Mesendoderm (in vitro differentiated cells): Measurements from ENCODE around the gene HECA.
"Not testable (repeated sequence)": the region's sequence is repeated elsewhere in the genome, so short reads cannot be mapped to it uniquely, and the experiment has no call there.

Source experiments
- DNase-seq: peaks from one replicate; pipeline ENCODE4 v3.0.0; 2013
- H2AK5ac ChIP-seq: 2 replicates; pipeline ENCODE4 v1.6.1; 2013; ENCODE audit warnings: low read length, inconsistent platforms
- H2BK120ac ChIP-seq: 2 replicates; pipeline ENCODE4 v1.6.1; 2013; ENCODE audit warnings: low read depth, mild to moderate bottlenecking, low read length, moderate library complexity, mixed read lengths
- H2BK15ac ChIP-seq: replicated peaks from 2 replicates; pipeline ENCODE4 v1.6.1; 2013; ENCODE audit warnings: low read depth, mild to moderate bottlenecking, moderate library complexity
- H2BK5ac ChIP-seq: 2 replicates; pipeline ENCODE4 v1.6.1; 2013; ENCODE audit warnings: low read length, inconsistent platforms
- H3K18ac ChIP-seq: 2 replicates; pipeline ENCODE4 v1.6.1; 2013; ENCODE audit warnings: mild to moderate bottlenecking, low read length, mixed read lengths
- H3K23ac ChIP-seq: one replicate; pipeline ENCODE4 v1.6.1; 2013; ENCODE audit warnings: low read length
- H3K27ac ChIP-seq: 2 replicates; pipeline ENCODE4 v1.5.1; 2013; ENCODE audit warnings: low read depth, mild to moderate bottlenecking, inconsistent platforms, low read length, moderate library complexity
- H3K27me3 ChIP-seq: 2 replicates; pipeline ENCODE4 v1.6.1; 2013; ENCODE audit warnings: low read length, control low read depth, mild to moderate bottlenecking, inconsistent platforms; ENCODE audit not compliant: insufficient read depth, poor library complexity
- H3K36me3 ChIP-seq: 2 replicates; pipeline ENCODE4 v1.6.1; 2013; ENCODE audit warnings: low read length, inconsistent platforms; ENCODE audit not compliant: control insufficient read depth, insufficient read depth
- H3K4ac ChIP-seq: one replicate; pipeline ENCODE4 v1.6.1; 2013; ENCODE audit warnings: low read depth, mild to moderate bottlenecking, low read length, moderate library complexity
- H3K4me1 ChIP-seq: 2 replicates; pipeline ENCODE4 v1.6.1; 2013; ENCODE audit warnings: low read depth, low read length, inconsistent platforms; ENCODE audit not compliant: control insufficient read depth
- H3K4me2 ChIP-seq: 2 replicates; pipeline ENCODE4 v1.6.1; 2013; ENCODE audit warnings: low read length
- H3K4me3 ChIP-seq: 2 replicates; pipeline ENCODE4 v1.5.1; 2013; ENCODE audit warnings: mild to moderate bottlenecking, low read length
- H3K56ac ChIP-seq: one replicate; pipeline ENCODE4 v1.6.1; 2013; ENCODE audit warnings: low read length
- H3K79me1 ChIP-seq: 2 replicates; pipeline ENCODE4 v1.6.1; 2013; ENCODE audit warnings: low read length, inconsistent platforms
- H3K79me2 ChIP-seq: 2 replicates; pipeline ENCODE4 v1.6.1; 2013; ENCODE audit warnings: mild to moderate bottlenecking, low read length; ENCODE audit not compliant: control insufficient read depth, insufficient read depth
- H3K9ac ChIP-seq: 2 replicates; pipeline ENCODE4 v1.6.1; 2013; ENCODE audit warnings: low read length, inconsistent platforms
- H4K5ac ChIP-seq: one replicate; pipeline ENCODE4 v1.6.1; 2013; ENCODE audit warnings: low read length
- H4K8ac ChIP-seq: one replicate; pipeline ENCODE4 v1.6.1; 2013; ENCODE audit warnings: low read depth, mild to moderate bottlenecking, control low read depth, low read length, moderate library complexity
- WGBS: extraction: QIAGEN DNeasy Blood & Tissue Kit; methylation state at CpG from one replicate; pipeline ENCODE4 v1.1.7; 2013; ENCODE audit warnings: low lambda C conversion rate, missing lambda C conversion rate; ENCODE audit not compliant: insufficient coverage; ENCODE audit errors: extremely low coverage; 5-methylcytosine and 5-hydroxymethylcytosine counted together

Gene HECA

DNA sequence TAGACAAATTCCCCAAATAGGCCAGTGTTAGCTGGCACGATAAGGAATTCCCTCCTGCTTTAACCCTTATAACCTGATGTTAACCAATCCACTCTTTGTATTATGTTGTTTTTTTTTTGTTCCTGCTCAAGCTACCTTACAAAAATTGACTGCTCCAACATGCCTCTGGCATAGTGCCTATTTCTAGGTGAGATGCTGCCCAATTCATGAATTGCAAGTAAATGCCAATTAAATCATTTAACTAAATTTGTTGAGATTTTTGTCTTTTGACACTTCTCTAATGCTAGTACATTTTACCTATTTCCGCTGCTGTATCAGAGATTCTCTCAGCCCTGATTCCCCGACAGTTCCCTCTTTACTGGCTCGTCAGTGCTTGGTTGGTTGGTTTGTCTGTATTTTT lies 66.5 kb downstream of the HECA start:
- Histone ChIP-seq H3K23ac (no peak overlapping the region), H3K18ac (no peak overlapping the region), H3K79me2 (no peaks in the 10 kb centered on the region), H3K79me1 (no peaks in the 10 kb centered on the region), H3K27me3 (no peaks in the 10 kb centered on the region), H3K4me1 (no peaks in the 10 kb centered on the region), H3K4ac (no peak overlapping the region), H2BK5ac (no peak overlapping the region), H3K56ac (no peak overlapping the region), H4K8ac (no peak overlapping the region), H3K4me2 (no peak overlapping the region), H3K27ac (no peak overlapping the region), H2BK15ac (no peak overlapping the region), H3K9ac (no peak overlapping the region), H2BK120ac (no peak overlapping the region), H4K5ac (no peak overlapping the region), H3K36me3 (no peaks in the 10 kb centered on the region), H2AK5ac (no peak overlapping the region), H3K4me3 (no peak overlapping the region)
- DNase-seq: no peak
- WGBS: no CpG with 5 or more reads among the region's 4 CpGs

DNA sequence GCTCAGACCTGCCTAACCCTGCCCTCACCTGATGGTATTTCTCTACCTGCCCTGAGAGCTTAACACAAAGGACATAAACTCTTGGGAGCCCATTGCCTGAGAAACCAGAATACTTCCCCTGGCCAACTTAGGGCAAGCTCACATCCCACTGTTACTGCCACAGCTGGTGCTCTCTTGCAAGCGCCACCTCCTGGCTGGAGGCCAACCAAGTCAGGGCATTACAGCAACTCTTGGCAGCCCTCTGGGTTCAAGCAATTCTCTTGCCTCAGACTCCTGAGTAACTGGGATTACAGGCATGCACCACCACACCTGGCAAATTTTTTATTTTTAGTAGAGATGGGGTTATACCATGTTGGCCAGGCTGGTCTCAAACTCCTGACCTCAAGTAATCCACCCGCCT lies 70.1 kb downstream of the HECA start:
- Histone ChIP-seq H3K36me3 (no peaks in the 10 kb centered on the region), H3K23ac (no peak overlapping the region), H3K4me3 (no peak overlapping the region), H2BK120ac (no peak overlapping the region), H2AK5ac (no peak overlapping the region), H3K27me3 (no peaks in the 10 kb centered on the region), H3K56ac (no peak overlapping the region), H3K27ac (no peak overlapping the region), H2BK15ac (no peak overlapping the region), H2BK5ac (no peak overlapping the region), H3K79me2 (no peaks in the 10 kb centered on the region), H3K9ac (no peak overlapping the region), H3K4ac (no peak overlapping the region), H3K79me1 (no peaks in the 10 kb centered on the region), H4K8ac (no peak overlapping the region), H3K4me1 (no peaks in the 10 kb centered on the region), H3K4me2 (no peak overlapping the region), H3K18ac (no peak overlapping the region), H4K5ac (no peak overlapping the region)
- no CpG with 5 or more reads among the region's 2 CpGs for WGBS
- DNase-seq: no peak

DNA sequence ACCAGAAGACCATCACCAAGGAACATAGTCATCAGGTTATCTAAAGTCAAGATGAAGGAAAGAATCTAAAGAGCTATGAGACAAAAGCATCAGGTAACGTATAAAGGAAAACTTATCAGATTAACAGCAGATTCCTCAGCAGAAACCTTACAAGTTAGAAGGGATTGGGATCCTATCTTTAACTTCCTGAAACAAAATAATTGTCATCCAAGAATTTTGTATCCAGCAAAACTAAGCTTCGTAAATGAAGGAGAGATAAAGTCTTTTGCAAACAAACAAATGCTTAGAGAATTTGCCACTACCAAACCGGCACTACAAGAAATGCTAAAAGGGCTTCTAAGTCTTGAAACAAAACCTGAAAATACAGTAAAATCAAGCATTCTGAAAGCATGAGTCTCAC lies 71.0 kb downstream of the HECA start:
- Histone ChIP-seq H3K4me3 (no peak overlapping the region), H3K27me3 (no peaks in the 10 kb centered on the region), H2BK15ac (no peak overlapping the region), H4K5ac (no peak overlapping the region), H3K56ac (no peak overlapping the region), H4K8ac (no peak overlapping the region), H2BK120ac (no peak overlapping the region), H3K79me1 (no peaks in the 10 kb centered on the region), H3K36me3 (no peaks in the 10 kb centered on the region), H3K4me2 (no peak overlapping the region), H3K79me2 (no peaks in the 10 kb centered on the region), H3K23ac (no peak overlapping the region), H3K27ac (no peak overlapping the region), H3K4me1 (no peaks in the 10 kb centered on the region), H3K18ac (no peak overlapping the region), H2AK5ac (no peak overlapping the region), H3K4ac (no peak overlapping the region), H2BK5ac (no peak overlapping the region), H3K9ac (no peak overlapping the region)
- no peak for DNase-seq
- no CpG with 5 or more reads among the region's 3 CpGs for WGBS

DNA sequence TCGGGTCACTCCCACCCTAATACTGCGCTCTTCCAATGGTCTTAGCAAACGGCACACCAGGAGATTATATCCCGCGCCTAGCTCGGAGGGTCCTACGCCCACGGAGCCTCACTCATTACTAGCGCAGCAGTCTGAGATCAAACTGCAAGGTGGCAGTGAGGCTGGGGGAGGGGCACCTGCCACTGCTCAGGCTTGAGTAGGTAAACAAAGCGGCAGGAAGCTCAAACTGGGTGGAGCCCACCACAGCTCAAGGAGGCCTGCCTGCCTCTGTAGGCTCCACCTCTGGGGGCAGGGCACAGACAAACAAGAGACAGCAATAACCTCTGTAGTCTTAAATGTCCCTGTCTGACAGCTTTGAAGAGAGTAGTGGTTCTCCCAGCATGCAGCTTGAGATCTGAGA lies 75.9 kb downstream of the HECA start:
- H3K4me3 ChIP-seq, H4K8ac ChIP-seq, H2BK5ac ChIP-seq, DNase-seq, H3K4me2 ChIP-seq, H3K23ac ChIP-seq, H3K4ac ChIP-seq, H3K27ac ChIP-seq, H3K4me1 ChIP-seq, H4K5ac ChIP-seq, H3K79me1 ChIP-seq, H2AK5ac ChIP-seq, H3K36me3 ChIP-seq, H2BK15ac ChIP-seq, H2BK120ac ChIP-seq, H3K18ac ChIP-seq, H3K27me3 ChIP-seq, H3K79me2 ChIP-seq, H3K9ac ChIP-seq, H3K56ac ChIP-seq: not testable (repeated sequence)
- WGBS: no CpG with 5 or more reads among the region's 10 CpGs

DNA sequence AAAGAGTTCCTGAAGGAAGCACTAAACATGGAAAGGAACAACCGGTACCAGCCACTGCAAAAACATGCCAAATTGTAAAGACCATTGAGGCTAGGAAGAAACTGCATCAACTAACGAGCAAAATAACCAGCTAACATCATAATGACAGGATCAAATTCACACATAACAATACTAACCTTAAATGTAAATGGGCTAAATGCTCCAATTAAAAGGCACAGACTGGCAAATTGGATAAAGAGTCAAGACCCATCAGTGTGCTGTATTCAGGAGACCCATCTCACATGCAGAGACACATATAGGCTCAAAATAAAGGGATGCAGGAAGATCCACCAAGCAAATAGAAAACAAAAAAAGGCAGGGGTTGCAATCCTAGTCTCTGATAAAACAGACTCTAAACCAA lies 77.6 kb downstream of the HECA start:
- H4K5ac ChIP-seq, H3K4me3 ChIP-seq, H3K79me2 ChIP-seq, H2AK5ac ChIP-seq, H3K36me3 ChIP-seq, DNase-seq, H3K4me2 ChIP-seq, H4K8ac ChIP-seq, H3K23ac ChIP-seq, H3K79me1 ChIP-seq, H2BK15ac ChIP-seq, H3K56ac ChIP-seq, H3K4me1 ChIP-seq, H3K18ac ChIP-seq, H3K27ac ChIP-seq, H3K4ac ChIP-seq, H2BK120ac ChIP-seq, H3K9ac ChIP-seq, H3K27me3 ChIP-seq, H2BK5ac ChIP-seq: not testable (repeated sequence)
- no CpG with 5 or more reads among the region's 2 CpGs for WGBS

DNA sequence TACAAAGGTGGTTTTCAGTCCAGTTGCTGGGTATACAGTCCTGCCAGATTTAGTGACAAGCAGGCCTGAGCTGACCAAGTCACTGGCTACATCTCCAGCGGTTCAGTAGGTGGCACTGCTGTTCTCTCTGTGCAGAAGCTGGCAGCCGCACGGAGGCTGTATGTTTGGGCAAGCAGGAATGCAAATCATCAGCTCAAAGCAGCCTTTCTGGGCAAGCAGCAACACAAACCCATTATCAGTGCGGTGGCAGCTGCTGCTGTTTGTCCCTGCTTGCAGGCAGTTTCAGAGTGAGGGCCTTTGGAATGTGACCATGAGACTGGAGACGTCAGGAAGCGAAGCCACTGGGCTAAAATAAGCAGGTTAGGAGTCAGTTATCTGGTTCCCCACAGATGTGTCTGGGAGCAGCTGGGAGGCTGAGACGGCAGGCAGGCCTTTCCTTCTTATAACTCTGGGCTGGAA lies 84.4 kb downstream of the HECA start:
- no peak overlapping the region for H2BK120ac ChIP-seq
- no peak overlapping the region for H4K5ac ChIP-seq
- H3K4me3 ChIP-seq: no peak overlapping the region
- no peaks in the 10 kb centered on the region for H3K79me1 ChIP-seq
- no peak overlapping the region for H2BK5ac ChIP-seq
- no peak overlapping the region for H3K18ac ChIP-seq
- H3K27ac ChIP-seq: no peak overlapping the region
- no peaks in the 10 kb centered on the region for H3K4me1 ChIP-seq
- H3K9ac ChIP-seq: no peak overlapping the region
- no peaks in the 10 kb centered on the region for H3K36me3 ChIP-seq
- no peak overlapping the region for H3K23ac ChIP-seq
- no peak overlapping the region for H3K4ac ChIP-seq
- H3K27me3 ChIP-seq: no peaks in the 10 kb centered on the region
- H3K79me2 ChIP-seq: no peaks in the 10 kb centered on the region
- no peak overlapping the region for H4K8ac ChIP-seq
- no peak overlapping the region for H2BK15ac ChIP-seq
- DNase-seq: peak; percentile 98
- H2AK5ac ChIP-seq: no peak overlapping the region
- H3K4me2 ChIP-seq: no peak overlapping the region
- H3K56ac ChIP-seq: no peak overlapping the region
- no CpG with 5 or more reads among the region's 7 CpGs for WGBS
